Small intestine (tissue), 7 donors: Measurements from ENCODE around the gene PDGFD. TPM values are rescaled to one million over a fixed set of nuclear protein-coding genes. Genes with fewer than 3 reads are reported as not detected.

Experiments
- DNase-seq, 2 donors: peaks; one replicate each; pipeline versions ENCODE4 v3.0.0 to v3.0.0-alpha.2; 2013
- FAIRE-seq: peaks from 2 replicates; lab custom pipeline; 2012; peaks lifted over from hg19 to GRCh38; lab: Jason Lieb, UNC
- H3K27ac ChIP-seq, 3 donors: one replicate each; pipeline ENCODE4 v1.5.1; 2013; ENCODE audit warnings: low read length in 2 of 3, mild to moderate bottlenecking in 2 of 3, control low read depth in 1 of 3, inconsistent platforms in 1 of 3, low read depth in 1 of 3, moderate library complexity in 1 of 3
- H3K27me3 ChIP-seq, 3 donors: one replicate each; pipeline ENCODE4 v1.6.1; 2013; ENCODE audit warnings: low read length in 3 of 3, inconsistent platforms in 1 of 3; ENCODE audit not compliant: control insufficient read depth in 3 of 3, insufficient read depth in 3 of 3
- H3K36me3 ChIP-seq, 3 donors: one replicate each; pipeline ENCODE4 v1.6.1; 2013; ENCODE audit warnings: low read length in 3 of 3, inconsistent platforms in 1 of 3, low read depth in 1 of 3, mild to moderate bottlenecking in 1 of 3, moderate library complexity in 1 of 3; ENCODE audit not compliant: control insufficient read depth in 3 of 3, insufficient read depth in 2 of 3
- H3K4me1 ChIP-seq, 3 donors: one replicate each; pipeline ENCODE4 v1.6.1; 2013; ENCODE audit warnings: low read length in 2 of 3, inconsistent platforms in 1 of 3, low read depth in 1 of 3, mild to moderate bottlenecking in 1 of 3, moderate library complexity in 1 of 3; ENCODE audit not compliant: control insufficient read depth in 3 of 3, insufficient read depth in 2 of 3
- H3K4me3 ChIP-seq, 3 donors: one replicate each; pipeline ENCODE4 v1.5.1; 2013; ENCODE audit warnings: low read length in 3 of 3, control low read depth in 1 of 3, inconsistent platforms in 1 of 3, low read depth in 1 of 3, mild to moderate bottlenecking in 1 of 3, moderate library complexity in 1 of 3
- H3K9me3 ChIP-seq, 2 donors: one replicate each; pipeline ENCODE4 v1.6.1; 2013; ENCODE audit warnings: low read depth in 1 of 2, low read length in 1 of 2; ENCODE audit not compliant: control insufficient read depth in 2 of 2, insufficient read depth in 1 of 2
- WGBS, 3 donors: extraction: QIAGEN DNeasy Blood & Tissue Kit; methylation state at CpG; one replicate each; pipeline ENCODE4 v1.1.7; 2013; 5-methylcytosine and 5-hydroxymethylcytosine counted together
- polyA plus RNA-seq, 4 donors: library from polyadenylated mRNA; stranded (reverse) in 3 of 4; unstranded in 1 of 4; fragments of 200-250 nt in 3 of 4; fragments of 120-200 nt in 1 of 4; gene quantifications; one replicate each; pipeline versions ENCODE4 v1.2.1 to v1.2.3, GENCODE V29; 2013
- donor health status: healthy with polysubstance abuse.
- donor health status: control.
- donor health status: control.
- donor health status: Bipolar disorder and iron deficiency.
- donor health status: healthy.

PDGFD gene
- polyA plus RNA-seq, 4 donors: 0.81 to 20.0 (median 3.5) TPM; not detected in 1

GRCh38 chr11:104064034-104064630, 99.8 kb downstream of the PDGFD start:
- Histone ChIP-seq H3K4me1 (no peaks in the 10 kb centered on the region), H3K36me3 (no peaks in the 10 kb centered on the region), H3K4me3 (no peak overlapping the region), H3K9me3 (no peaks in the 10 kb centered on the region), H3K27ac (no peak overlapping the region), H3K27me3 (no peaks in the 10 kb centered on the region)
- DNase-seq: no peak
- no peak for FAIRE-seq
- WGBS, 3 donors: 78 to 84% (median 81%) methylated on average over 5 of the region's 5 CpGs

GRCh38 chr11:104061853-104062521, 102.0 kb downstream of the PDGFD start:
- WGBS, 3 donors: 79 to 81% (median 81%) methylated on average over 9 of the region's 9 CpGs
- FAIRE-seq: no peak
- no peak overlapping the region for H3K27ac ChIP-seq

GRCh38 chr11:104060820-104061219, 103.1 kb downstream of the PDGFD start:
- WGBS, 3 donors: 67 to 85% (median 71%) methylated on average over 1 of the region's 1 CpG
- no peak for FAIRE-seq

More at GRCh38 chr11:104061853-104062521, 102.0 kb downstream of the PDGFD start:
- no peaks in the 10 kb centered on the region for H3K4me1 ChIP-seq
- no peaks in the 10 kb centered on the region for H3K9me3 ChIP-seq
- DNase-seq: no peak
- H3K27me3 ChIP-seq: no peaks in the 10 kb centered on the region
- no peak overlapping the region for H3K4me3 ChIP-seq
- no peaks in the 10 kb centered on the region for H3K36me3 ChIP-seq

GRCh38 chr11:104060004-104060794, 103.7 kb downstream of the PDGFD start:
- no peaks in the 10 kb centered on the region for H3K4me1 ChIP-seq
- 76 to 87% (median 81%) methylated on average over 3 of the region's 3 CpGs for WGBS, 3 donors
- DNase-seq (no peak), FAIRE-seq (no peak)
- H3K27ac ChIP-seq: no peak overlapping the region
- H3K36me3 ChIP-seq: no peaks in the 10 kb centered on the region
- no peaks in the 10 kb centered on the region for H3K27me3 ChIP-seq
- no peak overlapping the region for H3K4me3 ChIP-seq
- H3K9me3 ChIP-seq: no peaks in the 10 kb centered on the region

More at GRCh38 chr11:104060820-104061219, 103.1 kb downstream of the PDGFD start:
- no peak overlapping the region for H3K4me3 ChIP-seq
- no peaks in the 10 kb centered on the region for H3K9me3 ChIP-seq
- no peaks in the 10 kb centered on the region for H3K36me3 ChIP-seq
- no peak overlapping the region for H3K27ac ChIP-seq
- no peak for DNase-seq
- no peaks in the 10 kb centered on the region for H3K27me3 ChIP-seq
- no peaks in the 10 kb centered on the region for H3K4me1 ChIP-seq

GRCh38 chr11:104058680-104059079, 105.3 kb downstream of the PDGFD start:
- Histone ChIP-seq H3K9me3 (no peaks in the 10 kb centered on the region), H3K27me3 (no peaks in the 10 kb centered on the region), H3K4me3 (no peak overlapping the region), H3K36me3 (no peaks in the 10 kb centered on the region), H3K4me1 (no peaks in the 10 kb centered on the region), H3K27ac (no peak overlapping the region)
- no peak for DNase-seq
- no peak for FAIRE-seq
- 93 to 95% (median 95%) methylated on average over 4 of the region's 4 CpGs for WGBS, 3 donors

- no peaks in the 10 kb centered on the region for H3K9me3 ChIP-seq
- H3K4me3 ChIP-seq: no peak overlapping the region
- H3K27me3 ChIP-seq: no peaks in the 10 kb centered on the region
- DNase-seq (no peak), FAIRE-seq (no peak)
- no peak overlapping the region for H3K27ac ChIP-seq
- H3K4me1 ChIP-seq: no peaks in the 10 kb centered on the region
- WGBS, 3 donors: 89 to 96% (median 90%) methylated on average over 5 of the region's 5 CpGs
- no peaks in the 10 kb centered on the region for H3K36me3 ChIP-seq
Measured at GRCh38 chr11:104057908-104058307, 106.0 kb downstream of the PDGFD start.

GRCh38 chr11:104055596-104055995, 108.4 kb downstream of the PDGFD start:
- no peak for FAIRE-seq
- 68 to 89% (median 88%) methylated on average over 1 of the region's 1 CpG for WGBS, 3 donors
- no peak overlapping the region for H3K27ac ChIP-seq
- no peak overlapping the region for H3K4me3 ChIP-seq
- no peaks in the 10 kb centered on the region for H3K27me3 ChIP-seq
- H3K9me3 ChIP-seq: no peaks in the 10 kb centered on the region
- no peaks in the 10 kb centered on the region for H3K36me3 ChIP-seq
- H3K4me1 ChIP-seq: no peaks in the 10 kb centered on the region
- no peak for DNase-seq

GRCh38 chr11:104054911-104055529, 108.9 kb downstream of the PDGFD start:
- WGBS, 3 donors: 59 to 75% (median 65%) methylated on average over 4 of the region's 4 CpGs
- Histone ChIP-seq H3K27me3 (no peaks in the 10 kb centered on the region), H3K36me3 (no peaks in the 10 kb centered on the region), H3K4me3 (no peak overlapping the region), H3K4me1 (no peaks in the 10 kb centered on the region), H3K9me3 (no peaks in the 10 kb centered on the region), H3K27ac (no peak overlapping the region)
- FAIRE-seq (no peak), DNase-seq (no peak)
